PFSK-1 (cell line): ENCODE measurements around the gene STON2.

ENCODE experiments used
- POLR2AphosphoS5 ChIP-seq: IDR thresholded peaks from 2 replicates; pipeline ENCODE4 v1.6.1; 2012; ENCODE audit warnings: low read depth, mild to moderate bottlenecking, control low read depth, low read length, moderate library complexity
- REST ChIP-seq, 2 experiments: IDR thresholded peaks; 2 replicates each; pipeline versions ENCODE4 v1.6.1 to v1.8.0; 2011 to 2012; ENCODE audit warnings: low read depth in 2 of 2, low read length in 2 of 2, control low read depth in 1 of 2, inconsistent platforms in 1 of 2, mild to moderate bottlenecking in 1 of 2, moderate library complexity in 1 of 2; ENCODE audit not compliant: insufficient read depth in 1 of 2
- TAF1 ChIP-seq: IDR thresholded peaks from 2 replicates; pipeline ENCODE4 v1.6.1; 2012; ENCODE audit warnings: low read length, control low read depth, borderline replicate concordance; ENCODE audit not compliant: insufficient read depth

- TF ChIP-seq TAF1 (no peak), POLR2AphosphoS5 (no peak), REST (IDR thresholded peaks at IDR 0.05; ENCODE audit: insufficient read depth in 1 of 2, low read depth in 2 of 2, low read length in 2 of 2) (no peak)
Measured at GRCh38 chr14:81408595-81408994, 8.5 kb upstream of the STON2 start.
